Mucosa of rectum (tissue), 2 donors: Measurements from ENCODE around the gene ITIH3.

Source experiments
- H3K27ac ChIP-seq, 2 donors: one replicate each; pipeline ENCODE4 v1.7.0; 2013; ENCODE audit warnings: inconsistent platforms in 2 of 2, low read depth in 2 of 2, low read length in 2 of 2
- H3K27me3 ChIP-seq, 2 donors: one replicate each; pipeline ENCODE4 v1.7.0; 2013; ENCODE audit warnings: low read length in 2 of 2; ENCODE audit not compliant: control insufficient read depth in 2 of 2, insufficient read depth in 2 of 2
- H3K36me3 ChIP-seq, 2 donors: one replicate each; pipeline ENCODE4 v1.7.0; 2013; ENCODE audit warnings: low read length in 2 of 2; ENCODE audit not compliant: control insufficient read depth in 2 of 2, insufficient read depth in 2 of 2
- H3K4me1 ChIP-seq, 2 donors: one replicate each; pipeline ENCODE4 v1.7.0; 2013; ENCODE audit warnings: low read length in 2 of 2, mild to moderate bottlenecking in 1 of 2; ENCODE audit not compliant: control insufficient read depth in 2 of 2, insufficient read depth in 2 of 2
- H3K4me3 ChIP-seq, 2 donors: one replicate each; pipeline ENCODE4 v1.7.0; 2013; ENCODE audit warnings: low read length in 2 of 2
- H3K9ac ChIP-seq, 2 donors: one replicate each; pipeline ENCODE4 v1.7.0; 2013; ENCODE audit warnings: low read length in 2 of 2, low read depth in 1 of 2, mild to moderate bottlenecking in 1 of 2
- H3K9me3 ChIP-seq, 2 donors: one replicate each; pipeline ENCODE4 v1.7.0; 2013; ENCODE audit warnings: low read length in 2 of 2; ENCODE audit not compliant: control insufficient read depth in 2 of 2
- donor health status: healthy.
- donor health status: Normal muscosa, but diverticular disease.

The ITIH3 gene

DNA sequence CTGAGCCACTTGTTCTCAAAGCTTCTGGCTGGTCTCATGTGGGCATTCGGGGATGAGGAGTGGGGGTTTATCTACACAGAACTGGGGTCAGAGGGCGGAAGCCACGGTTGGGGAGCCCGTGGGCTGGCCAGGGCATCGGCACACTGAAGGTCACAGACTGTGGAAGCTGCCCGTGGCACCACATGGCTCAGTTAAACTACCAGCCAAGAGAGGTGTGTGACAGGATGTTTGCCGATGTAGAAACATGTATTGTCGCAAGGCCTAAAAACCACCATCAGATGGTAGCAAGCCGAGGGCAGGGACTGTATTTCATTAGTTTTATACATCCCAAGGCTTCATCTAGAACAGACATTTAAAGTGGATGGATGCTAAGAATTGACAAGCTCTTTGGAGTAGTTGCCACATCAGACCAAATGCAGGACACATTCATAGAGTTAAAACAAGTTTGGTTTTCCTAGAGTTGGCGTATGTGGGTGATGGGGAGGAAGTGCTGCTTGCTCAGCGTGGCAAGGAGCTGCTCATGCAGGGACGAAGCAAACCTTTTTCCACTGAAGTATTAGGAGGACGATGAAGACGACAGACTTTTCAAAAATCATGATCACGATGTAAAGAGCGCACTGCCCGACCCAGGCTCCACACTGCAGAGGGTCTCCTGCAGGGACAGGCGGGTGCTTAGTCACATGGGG lies 49.8 kb downstream of the ITIH3 start:
- Histone ChIP-seq H3K4me3 (no peak overlapping the region), H3K9ac (no peak overlapping the region), H3K36me3 (peaks cover 14 to 20% of the 10 kb centered on the region in 2 donors), H3K27ac (peak overlapping the region in 1 of 2 donors; percentile 58), H3K4me1 (peaks cover 0 to 4% of the 10 kb centered on the region in 2 donors), H3K27me3 (no peaks in the 10 kb centered on the region), H3K9me3 (no peaks in the 10 kb centered on the region)

DNA sequence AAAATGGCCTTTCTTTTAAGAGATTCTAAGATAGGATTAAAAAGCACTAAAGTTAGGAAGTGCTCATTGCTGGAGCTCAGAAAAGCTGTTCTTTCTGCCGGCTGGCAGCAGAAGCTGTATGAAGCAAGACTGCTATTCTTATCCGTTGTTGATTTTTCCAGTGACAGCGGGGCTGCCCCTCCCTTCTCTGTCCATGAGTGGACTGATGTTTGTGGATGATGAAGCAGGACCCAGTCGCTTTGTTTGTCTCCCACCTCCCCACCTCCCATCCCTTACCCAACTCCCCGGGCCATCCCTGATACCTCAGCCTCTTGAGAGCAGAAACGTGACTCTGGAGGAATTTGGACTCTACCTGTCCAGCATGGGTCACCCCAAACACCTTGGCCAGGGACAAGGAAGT lies 50.6 kb downstream of the ITIH3 start:
- peaks cover 17 to 20% of the 10 kb centered on the region in 2 donors for H3K36me3 ChIP-seq
- H3K27me3 ChIP-seq, result no peaks in the 10 kb centered on the region
- peaks cover 0 to 4% of the 10 kb centered on the region in 2 donors for H3K4me1 ChIP-seq
- H3K9me3 ChIP-seq, result no peaks in the 10 kb centered on the region
- no peak overlapping the region for H3K4me3 ChIP-seq
- H3K9ac ChIP-seq, result no peak overlapping the region
- H3K27ac ChIP-seq, result peak overlapping the region; percentile 49 to 58

DNA sequence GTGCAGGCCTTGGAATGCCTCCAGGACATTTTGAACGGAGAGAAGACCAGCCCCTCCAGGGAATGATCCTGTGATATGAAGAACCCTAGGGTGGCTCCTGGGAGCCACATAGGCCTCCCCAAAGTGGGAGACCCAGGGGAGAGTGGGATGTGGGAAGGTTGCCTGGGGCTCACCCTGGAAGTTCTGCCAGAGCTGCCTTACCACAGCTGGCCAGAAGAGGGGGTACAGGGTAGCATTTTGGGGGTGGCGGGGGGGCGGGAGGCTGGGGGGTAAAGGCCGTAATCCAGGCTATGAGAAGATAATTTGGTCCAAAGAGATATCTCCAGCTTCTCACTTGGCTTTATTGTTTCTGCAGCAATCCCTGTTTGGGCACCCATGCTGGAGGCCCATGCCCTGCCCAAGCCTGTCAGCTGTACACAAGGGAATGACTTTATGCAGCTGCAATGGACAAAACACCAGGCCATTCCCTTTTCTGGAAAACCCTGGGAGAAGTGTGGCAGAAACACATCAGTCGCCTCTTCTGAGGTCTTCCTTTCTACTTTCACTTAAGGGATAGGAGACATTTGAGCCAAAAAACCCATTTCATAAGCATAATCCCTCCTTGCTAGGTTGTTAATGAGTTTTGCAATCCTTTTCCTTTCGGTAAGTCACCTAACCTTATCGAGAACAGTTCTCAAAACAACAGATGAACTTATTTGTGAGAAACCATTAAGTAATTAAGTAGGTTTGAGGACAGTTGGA lies 51.3 kb downstream of the ITIH3 start:
- Histone ChIP-seq H3K27ac (peak overlapping the region; percentile 49 to 56), H3K27me3 (no peaks in the 10 kb centered on the region), H3K9me3 (no peaks in the 10 kb centered on the region), H3K36me3 (peaks cover 17 to 19% of the 10 kb centered on the region in 2 donors), H3K4me1 (peaks cover 0 to 4% of the 10 kb centered on the region in 2 donors), H3K4me3 (no peak overlapping the region), H3K9ac (no peak overlapping the region)

DNA sequence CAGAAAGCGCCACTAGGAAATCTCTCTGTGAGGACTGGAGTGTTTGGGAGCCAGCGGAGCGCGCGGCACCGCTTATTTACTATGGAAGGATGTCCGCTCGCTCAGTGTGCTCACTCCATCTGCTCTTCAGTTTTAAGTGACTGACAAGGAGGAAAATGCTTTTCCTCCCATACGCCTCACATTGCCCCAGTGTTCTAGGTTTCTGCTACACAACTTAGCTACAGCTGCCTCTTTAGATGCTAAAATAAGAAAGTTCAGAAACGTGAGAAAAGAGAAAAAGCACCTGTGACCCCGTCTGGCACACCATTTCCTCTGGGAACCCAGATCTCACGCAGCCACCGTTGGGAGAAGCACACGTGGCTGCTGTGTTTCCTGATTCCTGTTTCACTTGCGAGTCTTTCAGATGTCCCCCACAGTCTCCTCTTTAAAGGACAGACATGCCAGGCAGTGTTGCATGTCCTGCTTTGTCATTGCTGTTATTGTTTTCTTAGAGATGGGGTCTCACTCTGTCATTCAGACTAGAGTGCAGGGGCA lies 51.9 kb downstream of the ITIH3 start:
- Histone ChIP-seq H3K27ac (no peak overlapping the region), H3K9me3 (no peaks in the 10 kb centered on the region), H3K27me3 (no peaks in the 10 kb centered on the region), H3K4me1 (peaks cover 0 to 4% of the 10 kb centered on the region in 2 donors), H3K4me3 (no peak overlapping the region), H3K36me3 (peaks cover 14 to 16% of the 10 kb centered on the region in 2 donors), H3K9ac (no peak overlapping the region)

DNA sequence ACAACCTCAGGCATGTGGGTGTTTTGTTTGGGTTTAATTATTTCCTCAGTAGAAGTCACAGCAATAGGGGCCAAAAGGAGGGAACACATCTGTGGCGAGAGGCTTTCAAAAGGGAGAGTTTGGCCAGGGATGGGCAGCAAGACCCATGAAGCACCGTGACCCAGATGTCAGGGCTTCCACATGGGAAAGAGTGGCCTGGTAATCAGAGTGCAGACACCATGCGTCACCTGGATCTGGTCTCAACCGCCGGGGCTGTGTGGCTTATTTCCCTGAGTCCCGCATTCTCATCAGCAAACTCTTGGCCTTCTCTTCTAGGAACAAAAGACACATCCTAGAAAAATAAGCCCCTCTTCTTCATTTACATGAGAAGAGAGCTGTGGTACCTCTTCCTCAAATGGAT lies 52.6 kb downstream of the ITIH3 start:
- peaks cover 0 to 4% of the 10 kb centered on the region in 2 donors for H3K4me1 ChIP-seq
- no peaks in the 10 kb centered on the region for H3K27me3 ChIP-seq
- peaks cover 12 to 19% of the 10 kb centered on the region in 2 donors for H3K36me3 ChIP-seq
- H3K4me3 ChIP-seq, result no peak overlapping the region
- no peak overlapping the region for H3K9ac ChIP-seq
- H3K9me3 ChIP-seq, result no peaks in the 10 kb centered on the region
- H3K27ac ChIP-seq, result no peak overlapping the region

DNA sequence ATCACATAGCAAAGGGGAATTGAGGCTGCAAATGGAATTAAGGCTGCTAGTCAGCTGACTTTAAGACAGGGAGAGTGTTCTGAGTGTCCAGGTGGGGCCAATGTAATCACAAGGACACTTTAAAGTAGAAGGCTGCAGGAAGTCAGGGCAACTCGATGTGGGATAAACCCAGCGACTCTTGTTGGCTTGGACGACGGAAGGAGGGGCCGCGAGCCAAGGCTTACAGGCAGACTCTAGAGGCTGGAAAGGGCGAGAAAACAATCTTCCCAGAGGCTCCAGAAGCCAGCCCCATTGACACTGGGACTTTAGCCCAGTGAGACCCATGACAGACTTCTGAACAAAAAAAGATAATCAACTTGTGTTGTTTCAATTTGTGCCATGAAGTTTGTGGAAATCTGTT lies 53.1 kb downstream of the ITIH3 start:
- H3K27me3 ChIP-seq, result no peaks in the 10 kb centered on the region
- H3K36me3 ChIP-seq, result peaks cover 8 to 19% of the 10 kb centered on the region in 2 donors
- H3K9ac ChIP-seq, result no peak overlapping the region
- H3K9me3 ChIP-seq, result no peaks in the 10 kb centered on the region
- no peak overlapping the region for H3K27ac ChIP-seq
- H3K4me3 ChIP-seq, result no peak overlapping the region
- peaks cover 0 to 1% of the 10 kb centered on the region in 2 donors for H3K4me1 ChIP-seq

DNA sequence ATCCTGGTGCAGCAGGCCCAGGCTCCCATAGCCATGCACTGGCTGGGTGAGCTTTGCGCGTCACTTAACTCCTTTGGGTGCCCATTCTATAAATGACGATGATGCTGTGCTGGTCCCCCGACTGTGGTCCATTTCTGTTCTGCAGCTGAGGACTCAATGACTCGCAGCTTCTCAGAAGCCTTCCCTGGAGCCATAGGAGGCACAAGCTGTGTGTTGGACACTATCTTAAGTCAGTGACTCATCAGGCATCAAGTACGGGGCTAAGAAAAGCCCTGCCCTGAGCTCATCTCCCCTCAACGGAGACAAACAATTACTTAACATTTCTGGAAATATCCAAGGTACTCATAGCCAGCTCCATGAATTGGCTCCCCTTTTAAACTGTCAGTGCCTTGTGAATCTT lies 54.0 kb downstream of the ITIH3 start:
- Histone ChIP-seq H3K27me3 (no peaks in the 10 kb centered on the region), H3K9ac (no peak overlapping the region), H3K9me3 (no peaks in the 10 kb centered on the region), H3K4me1 (no peaks in the 10 kb centered on the region), H3K4me3 (no peak overlapping the region), H3K27ac (peak overlapping the region in 1 of 2 donors; percentile 34), H3K36me3 (peaks cover 7 to 19% of the 10 kb centered on the region in 2 donors)

DNA sequence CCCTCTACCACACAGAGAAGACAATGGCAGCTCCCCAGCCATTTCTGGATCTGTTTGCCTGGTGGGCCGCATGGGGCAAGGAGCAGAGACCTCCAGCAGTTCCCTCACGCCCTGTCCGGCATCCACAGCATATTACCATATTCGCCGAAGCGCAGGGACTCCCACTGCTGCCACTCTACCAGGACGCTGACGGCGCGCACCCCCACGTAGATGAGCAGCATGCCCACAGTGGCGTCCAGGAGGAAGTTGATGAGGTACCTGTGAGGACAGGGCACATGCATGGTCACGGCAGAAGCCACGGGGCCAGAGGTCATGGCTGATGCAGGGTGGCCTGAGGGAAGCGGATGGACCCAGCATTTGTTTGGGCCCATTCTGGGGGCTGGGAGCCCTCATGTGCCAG lies 55.1 kb downstream of the ITIH3 start:
- Histone ChIP-seq H3K9me3 (no peaks in the 10 kb centered on the region), H3K36me3 (peaks cover 7 to 19% of the 10 kb centered on the region in 2 donors), H3K27me3 (no peaks in the 10 kb centered on the region), H3K4me3 (no peak overlapping the region), H3K27ac (no peak overlapping the region), H3K9ac (no peak overlapping the region), H3K4me1 (no peaks in the 10 kb centered on the region)

DNA sequence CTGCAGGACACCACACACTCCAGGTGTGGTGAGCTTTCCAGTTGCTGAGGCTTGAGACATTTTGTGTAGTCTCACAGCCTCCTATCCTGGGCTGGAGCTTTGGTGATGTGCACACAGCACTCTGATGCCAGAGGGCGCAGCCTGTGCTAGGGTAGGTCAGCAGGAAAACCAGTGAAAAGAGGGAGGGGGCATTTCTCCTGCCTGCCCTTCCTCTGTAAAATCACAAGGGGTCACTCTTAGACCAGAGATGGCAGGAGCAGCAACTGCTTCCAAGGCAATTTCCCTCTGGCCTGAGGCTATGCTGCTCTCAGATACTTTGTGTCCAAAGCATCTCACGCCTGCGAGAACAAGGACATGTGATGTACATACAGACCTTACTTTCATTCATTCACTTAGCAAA lies 56.8 kb downstream of the ITIH3 start:
- Histone ChIP-seq H3K27me3 (no peaks in the 10 kb centered on the region), H3K9ac (no peak overlapping the region), H3K4me3 (no peak overlapping the region), H3K4me1 (no peaks in the 10 kb centered on the region), H3K27ac (no peak overlapping the region), H3K9me3 (no peaks in the 10 kb centered on the region), H3K36me3 (peaks cover 7 to 19% of the 10 kb centered on the region in 2 donors)

DNA sequence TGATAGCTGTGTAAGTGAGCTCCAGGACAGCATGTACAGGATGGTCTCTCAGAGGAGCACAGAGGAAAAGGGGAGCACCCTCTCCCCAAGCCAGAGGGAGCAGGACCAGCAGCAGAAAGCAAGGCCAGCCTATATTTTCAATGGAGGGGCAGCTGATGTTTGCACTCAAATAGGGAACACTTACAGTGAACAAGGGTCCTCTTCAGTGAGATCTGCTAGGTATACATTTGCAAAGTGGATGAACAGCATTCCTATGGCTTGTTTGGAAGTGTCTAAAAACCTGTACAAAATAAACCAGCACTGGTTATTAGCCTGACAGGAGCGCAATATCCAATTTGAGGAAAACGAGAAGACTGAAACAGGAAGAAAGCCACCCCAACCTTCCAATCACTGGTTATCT lies 57.8 kb downstream of the ITIH3 start:
- Histone ChIP-seq H3K27me3 (no peaks in the 10 kb centered on the region), H3K9ac (no peak overlapping the region), H3K4me3 (no peak overlapping the region), H3K4me1 (no peaks in the 10 kb centered on the region), H3K36me3 (peaks cover 7 to 17% of the 10 kb centered on the region in 2 donors), H3K9me3 (no peaks in the 10 kb centered on the region), H3K27ac (no peak overlapping the region)
